Measurements from ENCODE around the gene TTN.
"Not testable (repeated sequence)": the region's sequence is repeated elsewhere in the genome, so short reads cannot be mapped to it uniquely, and the experiment has no call there.

Gene TTN

GRCh38 chr2:178689808-178690207 lies 117.4 kb downstream of the TTN start:
- no peak for DNase-seq
- Mint-ChIP-seq H3K36me3 (ENCODE audit: low read depth) (peaks cover 29% of the 10 kb centered on the region), H3K27me3 (no peaks in the 10 kb centered on the region), H3K4me3 (no peak overlapping the region), H3K4me1 (ENCODE audit: low read depth) (no peaks in the 10 kb centered on the region), H3K27ac (no peak overlapping the region), H3K9me3 (no peaks in the 10 kb centered on the region)

GRCh38 chr2:178683877-178684276 lies 123.3 kb downstream of the TTN start:
- H3K27ac Mint-ChIP-seq: no peak overlapping the region
- H3K27me3 Mint-ChIP-seq: no peaks in the 10 kb centered on the region
- no peak for DNase-seq
- peaks cover 46% of the 10 kb centered on the region for H3K36me3 Mint-ChIP-seq (ENCODE audit: low read depth)
- H3K4me3 Mint-ChIP-seq: no peak overlapping the region
- H3K9me3 Mint-ChIP-seq: no peaks in the 10 kb centered on the region
- H3K4me1 Mint-ChIP-seq (ENCODE audit: low read depth): no peaks in the 10 kb centered on the region

- no peaks in the 10 kb centered on the region for H3K27me3 Mint-ChIP-seq
- H3K4me1 Mint-ChIP-seq (ENCODE audit: low read depth): peaks cover 4% of the 10 kb centered on the region
- H3K9me3 Mint-ChIP-seq: no peaks in the 10 kb centered on the region
- no peak overlapping the region for H3K27ac Mint-ChIP-seq
- DNase-seq: no peak
- no peak overlapping the region for H3K4me3 Mint-ChIP-seq
- H3K36me3 Mint-ChIP-seq (ENCODE audit: low read depth): peaks cover 55% of the 10 kb centered on the region
These were observed 126.1 kb downstream of the TTN start for GRCh38 chr2:178681081-178681480.

GRCh38 chr2:178679891-178680290 lies 127.3 kb downstream of the TTN start:
- no peaks in the 10 kb centered on the region for H3K9me3 Mint-ChIP-seq
- no peak for DNase-seq
- peaks cover 4% of the 10 kb centered on the region for H3K4me1 Mint-ChIP-seq (ENCODE audit: low read depth)
- no peak overlapping the region for H3K4me3 Mint-ChIP-seq
- H3K36me3 Mint-ChIP-seq (ENCODE audit: low read depth): peaks cover 51% of the 10 kb centered on the region
- no peaks in the 10 kb centered on the region for H3K27me3 Mint-ChIP-seq
- H3K27ac Mint-ChIP-seq: no peak overlapping the region

DNA sequence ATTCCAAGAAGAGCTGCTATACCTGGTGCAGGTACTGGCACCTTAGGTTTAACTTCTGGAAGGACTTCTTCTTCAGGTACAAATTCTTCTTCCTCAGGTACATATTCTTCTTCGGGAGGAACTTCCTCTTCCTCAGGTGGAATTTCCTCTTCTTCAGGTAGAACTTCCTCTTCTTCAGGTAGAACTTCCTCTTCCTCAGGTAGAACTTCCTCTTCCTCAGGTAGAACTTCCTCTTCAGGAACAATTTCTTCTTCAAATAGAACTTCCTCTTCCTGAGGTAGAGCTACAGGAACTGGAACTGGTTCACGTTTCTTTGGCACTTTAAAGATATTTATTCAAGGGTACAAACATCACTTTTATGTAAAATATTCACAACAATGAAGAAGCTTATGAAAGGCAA lies 129.6 kb downstream of the TTN start:
- Mint-ChIP-seq H3K36me3 (ENCODE audit: low read depth) (peaks cover 40% of the 10 kb centered on the region), H3K27me3 (no peaks in the 10 kb centered on the region), H3K9me3 (no peaks in the 10 kb centered on the region), H3K27ac (no peak overlapping the region), H3K4me1 (ENCODE audit: low read depth) (peaks cover 4% of the 10 kb centered on the region), H3K4me3 (no peak overlapping the region)
- no peak for DNase-seq

DNA sequence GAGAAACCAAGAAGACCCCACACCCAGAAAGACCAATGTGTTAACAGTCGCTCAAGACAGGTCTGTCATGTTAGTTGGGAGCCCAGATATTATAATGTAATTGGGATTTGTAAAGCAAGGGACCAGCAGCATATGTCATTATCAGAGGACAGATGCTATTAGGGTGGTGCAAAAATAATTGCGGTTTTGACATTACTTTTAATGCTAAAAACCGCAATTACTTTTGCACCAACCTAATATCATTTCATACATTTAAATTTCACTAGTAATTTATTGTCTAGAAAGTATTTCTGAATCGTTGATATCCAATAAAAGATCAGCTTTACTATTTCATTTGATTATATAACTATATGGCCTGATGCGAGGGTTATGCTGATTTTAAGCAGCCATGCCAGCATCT lies 131.2 kb downstream of the TTN start:
- Mint-ChIP-seq H3K27me3 (no peaks in the 10 kb centered on the region), H3K4me1 (ENCODE audit: low read depth) (peaks cover 4% of the 10 kb centered on the region), H3K27ac (no peak overlapping the region), H3K4me3 (no peak overlapping the region), H3K36me3 (ENCODE audit: low read depth) (peaks cover 32% of the 10 kb centered on the region), H3K9me3 (no peaks in the 10 kb centered on the region)
- DNase-seq: no peak

DNA sequence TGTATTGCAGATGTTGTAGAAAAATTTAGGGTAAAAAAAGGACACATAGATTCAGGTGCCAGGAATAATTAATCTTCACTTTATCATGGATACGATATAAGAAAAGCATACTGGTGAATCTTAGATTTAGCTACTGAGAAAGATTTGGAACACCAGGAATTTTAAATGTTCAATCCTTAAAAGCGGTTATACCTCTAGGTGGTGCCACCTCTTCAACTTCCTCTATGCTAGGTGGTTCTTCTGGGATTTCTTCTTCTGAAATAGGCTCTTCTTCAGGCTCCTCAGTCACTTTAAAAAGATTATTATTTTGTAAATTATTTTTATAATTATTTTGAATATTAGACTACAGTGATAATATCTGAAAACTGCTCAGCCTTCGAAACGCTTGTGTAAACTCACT lies 133.1 kb downstream of the TTN start:
- Mint-ChIP-seq H3K27ac (no peak overlapping the region), H3K27me3 (no peaks in the 10 kb centered on the region), H3K4me1 (ENCODE audit: low read depth) (peaks cover 4% of the 10 kb centered on the region), H3K36me3 (ENCODE audit: low read depth) (peaks cover 20% of the 10 kb centered on the region), H3K9me3 (no peaks in the 10 kb centered on the region), H3K4me3 (no peak overlapping the region)
- DNase-seq: no peak

GRCh38 chr2:178666458-178666857 lies 140.8 kb downstream of the TTN start:
- H3K27ac Mint-ChIP-seq: no peak overlapping the region
- DNase-seq: no peak
- no peaks in the 10 kb centered on the region for H3K9me3 Mint-ChIP-seq
- no peak overlapping the region for H3K4me3 Mint-ChIP-seq
- no peaks in the 10 kb centered on the region for H3K27me3 Mint-ChIP-seq
- no peaks in the 10 kb centered on the region for H3K4me1 Mint-ChIP-seq (ENCODE audit: low read depth)
- peaks cover 12% of the 10 kb centered on the region for H3K36me3 Mint-ChIP-seq (ENCODE audit: low read depth)

GRCh38 chr2:178658480-178658879 lies 148.7 kb downstream of the TTN start:
- not testable (repeated sequence) for H3K9me3 Mint-ChIP-seq; H3K4me3 Mint-ChIP-seq; H3K4me1 Mint-ChIP-seq (ENCODE audit: low read depth); H3K27ac Mint-ChIP-seq; DNase-seq; H3K27me3 Mint-ChIP-seq; H3K36me3 Mint-ChIP-seq (ENCODE audit: low read depth)

GRCh38 chr2:178650554-178650953 lies 156.7 kb downstream of the TTN start:
- H3K4me1 Mint-ChIP-seq (ENCODE audit: low read depth): no peaks in the 10 kb centered on the region
- no peaks in the 10 kb centered on the region for H3K9me3 Mint-ChIP-seq
- no peak overlapping the region for H3K27ac Mint-ChIP-seq
- DNase-seq: no peak
- no peaks in the 10 kb centered on the region for H3K27me3 Mint-ChIP-seq
- peaks cover 33% of the 10 kb centered on the region for H3K36me3 Mint-ChIP-seq (ENCODE audit: low read depth)
- no peak overlapping the region for H3K4me3 Mint-ChIP-seq

- no peaks in the 10 kb centered on the region for H3K9me3 Mint-ChIP-seq
- H3K36me3 Mint-ChIP-seq (ENCODE audit: low read depth): peaks cover 17% of the 10 kb centered on the region
- no peak overlapping the region for H3K4me3 Mint-ChIP-seq
These were observed 162.3 kb downstream of the TTN start for GRCh38 chr2:178644919-178645318.

DNA sequence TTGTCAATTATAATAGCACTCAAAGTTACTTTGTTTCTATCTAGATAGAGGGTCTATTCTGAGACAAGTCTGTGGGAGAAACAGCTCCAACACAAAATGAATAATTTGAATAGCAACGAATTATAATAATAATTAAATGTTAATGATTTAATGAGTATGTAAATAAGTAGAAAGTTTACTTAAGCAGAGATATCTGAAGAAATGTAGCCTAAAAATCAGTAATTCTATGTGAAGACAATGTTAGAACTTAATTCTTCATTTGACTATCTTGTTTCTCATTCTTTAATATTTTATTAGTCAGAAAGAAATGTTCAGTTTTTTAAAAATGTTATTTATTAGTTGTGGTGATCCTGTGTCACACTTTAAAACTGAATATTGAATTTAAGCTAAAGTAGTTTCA lies 165.7 kb downstream of the TTN start:
- Mint-ChIP-seq H3K4me3 (no peak overlapping the region), H3K27ac (no peak overlapping the region), H3K27me3 (no peaks in the 10 kb centered on the region), H3K4me1 (ENCODE audit: low read depth) (no peaks in the 10 kb centered on the region), H3K9me3 (no peaks in the 10 kb centered on the region), H3K36me3 (ENCODE audit: low read depth) (peaks cover 8% of the 10 kb centered on the region)
- DNase-seq: no peak

More at GRCh38 chr2:178644919-178645318, 162.3 kb downstream of the TTN start:
- no peaks in the 10 kb centered on the region for H3K4me1 Mint-ChIP-seq (ENCODE audit: low read depth)
- no peak overlapping the region for H3K27ac Mint-ChIP-seq
- no peak for DNase-seq
- H3K27me3 Mint-ChIP-seq: no peaks in the 10 kb centered on the region

DNA sequence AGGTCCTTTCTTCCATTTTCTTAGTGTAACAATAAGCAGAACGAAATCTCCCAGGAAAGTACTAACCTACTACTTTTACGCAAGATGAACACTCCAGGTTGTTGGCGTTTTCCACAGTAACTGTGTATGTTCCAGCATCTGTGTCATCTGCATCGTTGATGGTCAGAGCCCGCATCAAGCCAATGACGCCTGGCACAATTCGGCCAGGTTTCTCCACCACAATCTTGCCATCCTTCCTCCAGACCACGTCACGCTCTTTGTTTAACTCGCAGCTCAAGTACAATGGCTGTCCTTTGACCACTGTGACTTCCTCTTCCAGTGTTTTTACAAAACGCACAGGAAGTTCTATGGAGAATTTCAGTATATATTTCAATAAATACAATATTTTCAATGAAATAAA lies 171.3 kb downstream of the TTN start:
- Mint-ChIP-seq H3K4me1 (ENCODE audit: low read depth) (no peaks in the 10 kb centered on the region), H3K36me3 (ENCODE audit: low read depth) (peaks cover 32% of the 10 kb centered on the region), H3K27me3 (no peaks in the 10 kb centered on the region), H3K4me3 (no peak overlapping the region), H3K27ac (no peak overlapping the region), H3K9me3 (no peaks in the 10 kb centered on the region)
- no peak for DNase-seq

GRCh38 chr2:178632729-178633128 lies 174.5 kb downstream of the TTN start:
- no peaks in the 10 kb centered on the region for H3K27me3 Mint-ChIP-seq
- H3K4me3 Mint-ChIP-seq: no peak overlapping the region
- no peak for DNase-seq
- no peaks in the 10 kb centered on the region for H3K4me1 Mint-ChIP-seq (ENCODE audit: low read depth)
- no peaks in the 10 kb centered on the region for H3K9me3 Mint-ChIP-seq
- no peak overlapping the region for H3K27ac Mint-ChIP-seq
- peaks cover 43% of the 10 kb centered on the region for H3K36me3 Mint-ChIP-seq (ENCODE audit: low read depth)

- H3K27ac Mint-ChIP-seq: no peak overlapping the region
- no peak for DNase-seq
- H3K9me3 Mint-ChIP-seq: no peaks in the 10 kb centered on the region
- peaks cover 36% of the 10 kb centered on the region for H3K36me3 Mint-ChIP-seq (ENCODE audit: low read depth)
- no peaks in the 10 kb centered on the region for H3K4me1 Mint-ChIP-seq (ENCODE audit: low read depth)
- H3K27me3 Mint-ChIP-seq: no peaks in the 10 kb centered on the region
- H3K4me3 Mint-ChIP-seq: no peak overlapping the region
These were observed 176.6 kb downstream of the TTN start for GRCh38 chr2:178630581-178630980.

GRCh38 chr2:178629463-178629862 lies 177.8 kb downstream of the TTN start:
- H3K27ac Mint-ChIP-seq: no peak overlapping the region
- no peak for DNase-seq
- no peaks in the 10 kb centered on the region for H3K27me3 Mint-ChIP-seq
- H3K4me3 Mint-ChIP-seq: no peak overlapping the region
- H3K4me1 Mint-ChIP-seq (ENCODE audit: low read depth): no peaks in the 10 kb centered on the region
- H3K9me3 Mint-ChIP-seq: no peaks in the 10 kb centered on the region
- H3K36me3 Mint-ChIP-seq (ENCODE audit: low read depth): peaks cover 29% of the 10 kb centered on the region

All from activated T-cell treated with anti-CD3 and anti-CD28 coated beads, Interleukin-2, amount 50 U/mL, for 24 hours (primary cell).